Measurements from ENCODE around the gene EPSTI1. TPM values are rescaled to one million over a fixed set of nuclear protein-coding genes. Genes with fewer than 3 reads are reported as not detected.
"Not testable (repeated sequence)": the region's sequence is repeated elsewhere in the genome, so short reads cannot be mapped to it uniquely, and the experiment has no call there.

EPSTI1 gene
- total RNA-seq, 1 donor from 2014 or later, result not detected

DNA sequence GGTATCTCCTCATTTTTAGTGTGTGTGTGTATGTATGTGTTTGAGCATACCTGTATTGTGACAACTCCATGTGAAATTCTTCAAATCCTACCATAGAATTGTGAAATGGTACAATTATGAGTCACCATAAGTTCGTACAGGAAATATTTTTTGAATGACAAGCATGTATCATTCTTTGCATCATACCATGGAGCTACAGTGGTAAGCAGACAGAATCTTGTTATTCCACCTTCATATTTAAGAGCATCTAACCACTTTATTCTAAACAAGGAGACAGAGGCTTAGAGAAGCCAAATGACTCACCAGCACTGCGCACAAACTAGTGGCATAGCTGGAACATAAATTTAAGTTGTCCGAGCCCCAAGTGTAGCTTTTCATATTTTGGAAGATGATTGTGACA lies 4.5 kb upstream of the EPSTI1 start:
- DNase-seq (ENCODE audit: low read depth, low spot score), result no peak
- Mint-ChIP-seq H3K27ac (ENCODE audit: unreplicated experiment) (no peak overlapping the region), H3K4me3 (no peak overlapping the region), H3K9me3 (no peaks in the 10 kb centered on the region), H3K36me3 (ENCODE audit: low read depth) (no peaks in the 10 kb centered on the region), H3K4me1 (peaks cover 8% of the 10 kb centered on the region), H3K27me3 (ENCODE audit: low read depth) (peaks cover 22% of the 10 kb centered on the region)
- TF ChIP-seq, protein P1, sequence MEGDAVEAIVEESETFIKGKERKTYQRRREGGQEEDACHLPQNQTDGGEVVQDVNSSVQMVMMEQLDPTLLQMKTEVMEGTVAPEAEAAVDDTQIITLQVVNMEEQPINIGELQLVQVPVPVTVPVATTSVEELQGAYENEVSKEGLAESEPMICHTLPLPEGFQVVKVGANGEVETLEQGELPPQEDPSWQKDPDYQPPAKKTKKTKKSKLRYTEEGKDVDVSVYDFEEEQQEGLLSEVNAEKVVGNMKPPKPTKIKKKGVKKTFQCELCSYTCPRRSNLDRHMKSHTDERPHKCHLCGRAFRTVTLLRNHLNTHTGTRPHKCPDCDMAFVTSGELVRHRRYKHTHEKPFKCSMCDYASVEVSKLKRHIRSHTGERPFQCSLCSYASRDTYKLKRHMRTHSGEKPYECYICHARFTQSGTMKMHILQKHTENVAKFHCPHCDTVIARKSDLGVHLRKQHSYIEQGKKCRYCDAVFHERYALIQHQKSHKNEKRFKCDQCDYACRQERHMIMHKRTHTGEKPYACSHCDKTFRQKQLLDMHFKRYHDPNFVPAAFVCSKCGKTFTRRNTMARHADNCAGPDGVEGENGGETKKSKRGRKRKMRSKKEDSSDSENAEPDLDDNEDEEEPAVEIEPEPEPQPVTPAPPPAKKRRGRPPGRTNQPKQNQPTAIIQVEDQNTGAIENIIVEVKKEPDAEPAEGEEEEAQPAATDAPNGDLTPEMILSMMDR (conservative IDR thresholded peaks at IDR 0.05), result no peak

DNA sequence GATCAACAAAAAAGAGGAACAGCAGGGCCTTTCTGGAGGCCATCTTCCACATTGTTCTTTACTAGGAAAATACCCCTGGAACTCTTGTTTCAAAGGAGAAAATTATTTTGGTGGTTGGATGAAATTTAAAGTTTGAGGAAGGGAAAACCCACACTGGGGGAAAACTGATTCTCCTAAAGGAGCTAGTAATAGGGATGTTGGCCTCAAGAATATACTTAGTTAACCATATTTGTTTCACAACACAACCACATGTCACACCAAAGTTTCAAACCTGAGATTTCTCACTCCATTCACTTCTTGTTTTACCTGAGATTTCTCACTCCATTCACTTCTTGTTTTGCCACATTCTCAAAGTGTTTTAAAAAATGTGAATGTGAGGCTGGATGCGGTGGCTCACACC lies 2.8 kb upstream of the EPSTI1 start:
- H3K27me3 Mint-ChIP-seq (ENCODE audit: low read depth), result peaks cover 35% of the 10 kb centered on the region
- H3K4me3 Mint-ChIP-seq, result no peak overlapping the region
- peaks cover 17% of the 10 kb centered on the region for H3K4me1 Mint-ChIP-seq
- no peak overlapping the region for H3K27ac Mint-ChIP-seq (ENCODE audit: unreplicated experiment)
- no peaks in the 10 kb centered on the region for H3K9me3 Mint-ChIP-seq
- no peaks in the 10 kb centered on the region for H3K36me3 Mint-ChIP-seq (ENCODE audit: low read depth)
- DNase-seq (ENCODE audit: low read depth, low spot score), result no peak
- TF ChIP-seq, protein P1 (conservative IDR thresholded peaks at IDR 0.05), result no peak

DNA sequence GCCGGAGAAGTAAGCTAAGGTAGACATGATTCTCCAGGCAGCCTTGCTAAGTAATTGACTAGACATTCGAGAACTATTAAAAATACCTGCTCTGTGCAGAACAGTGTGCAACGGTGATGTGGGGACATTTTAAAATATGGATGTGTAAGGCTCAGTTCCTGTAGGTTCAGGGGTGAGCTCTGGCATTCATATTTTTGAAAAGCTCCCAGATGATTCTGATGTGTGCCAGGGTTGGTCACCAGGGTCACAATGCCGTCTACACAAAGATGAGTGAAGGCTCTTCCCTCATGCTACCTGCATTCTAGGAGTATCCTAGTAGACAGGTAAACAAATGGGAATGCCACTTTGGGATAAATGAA lies 702 bp upstream of the EPSTI1 start:
- TF ChIP-seq, protein P1 (conservative IDR thresholded peaks at IDR 0.05), result no peak
- Mint-ChIP-seq H3K4me1 (peaks cover 17% of the 10 kb centered on the region), H3K27ac (ENCODE audit: unreplicated experiment) (no peak overlapping the region), H3K4me3 (no peak overlapping the region), H3K9me3 (no peaks in the 10 kb centered on the region), H3K36me3 (ENCODE audit: low read depth) (no peaks in the 10 kb centered on the region), H3K27me3 (ENCODE audit: low read depth) (peaks cover 35% of the 10 kb centered on the region)
- DNase-seq (ENCODE audit: low read depth, low spot score), result no peak

DNA sequence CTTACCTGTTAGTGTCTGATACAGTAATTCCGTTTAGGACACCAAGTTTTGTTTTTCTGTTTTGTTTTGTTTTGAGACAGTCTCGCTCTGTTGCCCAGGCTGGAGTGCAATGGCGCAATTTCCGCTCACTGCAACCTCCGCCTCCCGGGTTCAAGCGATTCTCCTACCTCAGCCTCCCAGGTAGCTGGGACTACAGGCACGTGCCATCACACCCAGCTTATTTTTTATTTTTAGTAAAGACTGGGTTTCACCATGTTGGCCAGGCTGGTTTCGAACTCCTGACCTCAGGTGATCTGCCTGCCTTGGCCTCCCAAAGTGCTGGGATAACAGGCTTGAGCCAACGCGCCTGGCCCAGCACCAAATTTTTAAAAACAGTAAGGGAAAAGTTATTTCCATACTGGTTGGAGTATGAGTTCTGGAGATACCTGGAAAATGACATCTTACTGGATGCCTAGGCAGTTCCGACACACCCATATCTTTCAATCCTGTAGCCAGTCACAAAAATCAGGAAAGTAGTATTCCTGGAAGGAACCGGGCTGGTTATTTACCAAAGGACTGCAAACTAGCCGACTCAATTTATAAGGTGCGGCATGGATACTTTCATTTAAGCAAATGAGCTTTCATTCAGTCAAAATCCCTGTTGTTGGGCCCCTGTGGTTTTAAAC lies 676 bp downstream of the EPSTI1 start:
- not testable (repeated sequence) for H3K9me3 Mint-ChIP-seq; DNase-seq (ENCODE audit: low read depth, low spot score); H3K36me3 Mint-ChIP-seq (ENCODE audit: low read depth); H3K27ac Mint-ChIP-seq (ENCODE audit: unreplicated experiment)
- H3K4me3 Mint-ChIP-seq, result peak overlapping the region; percentile 66
- peaks cover 35% of the 10 kb centered on the region for H3K27me3 Mint-ChIP-seq (ENCODE audit: low read depth)
- H3K4me1 Mint-ChIP-seq, result peaks cover 17% of the 10 kb centered on the region

DNA sequence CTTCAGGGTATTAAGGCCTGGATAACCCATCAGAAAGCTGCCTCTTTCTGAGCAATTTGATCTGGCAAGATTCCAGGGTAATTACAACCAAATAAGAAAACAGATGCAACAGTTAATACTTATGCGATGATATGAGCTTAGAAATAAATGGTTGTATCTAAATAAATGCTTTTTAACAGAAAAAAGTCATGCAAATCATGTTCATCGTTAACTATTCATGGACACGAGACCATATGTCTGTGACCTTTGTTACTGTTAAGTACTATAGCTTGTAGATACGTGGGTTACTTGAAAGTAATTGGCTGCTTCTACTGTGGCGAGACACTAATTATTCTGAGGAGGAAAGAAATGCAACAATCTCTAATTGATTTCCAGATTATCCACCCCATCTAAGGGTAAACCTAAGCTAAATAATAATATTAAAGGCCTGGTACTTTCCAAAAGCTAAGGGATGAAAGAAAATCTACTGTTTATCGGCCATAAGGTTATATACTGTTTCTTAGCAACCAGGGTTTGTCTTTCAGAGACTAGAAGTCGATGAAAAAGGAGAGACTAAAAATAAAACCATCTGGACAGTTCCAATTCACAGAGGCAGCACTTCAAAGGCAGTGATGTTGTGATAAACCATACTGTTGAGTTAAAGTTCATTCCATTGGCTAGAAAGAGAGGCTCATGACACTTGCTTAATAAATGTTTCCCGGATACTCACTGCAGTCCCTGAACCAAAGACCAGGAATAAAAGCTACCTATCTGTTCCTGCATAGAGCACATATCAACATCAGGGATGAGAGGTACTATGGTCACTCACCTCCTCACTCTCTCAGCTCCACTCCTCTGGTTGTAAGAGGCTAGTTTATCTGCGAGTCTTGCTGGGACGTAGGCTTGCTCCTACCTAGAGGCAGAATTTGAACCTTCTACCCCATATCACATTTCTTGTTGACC lies 1.5 kb downstream of the EPSTI1 start:
- H3K27ac Mint-ChIP-seq (ENCODE audit: unreplicated experiment), result no peak overlapping the region

More for the DNA sequence above, 1.5 kb downstream of the EPSTI1 start:
- Mint-ChIP-seq H3K4me3 (peak overlapping the region; percentile 50), H3K9me3 (no peaks in the 10 kb centered on the region), H3K27me3 (ENCODE audit: low read depth) (peaks cover 35% of the 10 kb centered on the region), H3K36me3 (ENCODE audit: low read depth) (no peaks in the 10 kb centered on the region), H3K4me1 (peaks cover 17% of the 10 kb centered on the region)
- DNase-seq (ENCODE audit: low read depth, low spot score), result no peak
- TF ChIP-seq, protein P1 (conservative IDR thresholded peaks at IDR 0.05), result no peak
